OCI-LY7 (cell line): ENCODE results near the gene TBX4. TPM values are rescaled to one million over a fixed set of nuclear protein-coding genes. Genes with fewer than 3 reads are reported as not detected.

ENCODE experiments used
- BruUV-seq: library from RNA; stranded (reverse); fragments of 400-500 nt; replicated peaks from 2 replicates; lab custom pipeline; 2021; lab: Mats Ljungman, UMichigan
- CTCF ChIA-PET: fragments of 300-600 bp; sonication (Branson Sonifier 250); formaldehyde crosslinking; loops from one replicate; lab custom pipeline; 2022; ENCODE audit warnings: antibody characterized with exemption; ENCODE audit not compliant: unreplicated experiment; lab: Charles Lee
- POLR2A ChIA-PET: fragments of 300-600 bp; sonication (Branson Sonifier 250); formaldehyde crosslinking; loops from one replicate; lab custom pipeline; 2022; ENCODE audit warnings: antibody characterized with exemption; lab: Charles Lee
- DNase-seq: peaks from one replicate; pipeline ENCODE4 v3.0.0-alpha.2; 2015; ENCODE audit warnings: low spot score
- H2AFZ ChIP-seq: fragments of 200-600 bp; sonication (generic), shearing (Covaris generic); 2 replicates; pipeline ENCODE4 v1.6.1; 2014; ENCODE audit warnings: mild to moderate bottlenecking, antibody characterized with exemption, low read length, moderate library complexity
- H3K27ac ChIP-seq: fragments of 200-600 bp; sonication (generic); 2 replicates; pipeline ENCODE4 v1.5.1; 2014; ENCODE audit warnings: mixed run types, low read depth, mild to moderate bottlenecking, moderate library complexity, low read length, inconsistent platforms; ENCODE audit not compliant: poor library complexity, severe bottlenecking
- H3K36me3 ChIP-seq: fragments of 200-600 bp; sonication (generic); 2 replicates; pipeline ENCODE4 v1.6.1; 2014; ENCODE audit warnings: mild to moderate bottlenecking, antibody characterized with exemption, low read length, moderate library complexity, mixed read lengths; ENCODE audit not compliant: insufficient read depth
- H3K4me1 ChIP-seq: fragments of 200-600 bp; sonication (generic); 2 replicates; pipeline ENCODE4 v1.5.1; 2014; ENCODE audit warnings: mild to moderate bottlenecking, low read length; ENCODE audit not compliant: insufficient read depth, poor library complexity, severe bottlenecking
- H3K4me2 ChIP-seq: fragments of 200-600 bp; sonication (generic); 2 replicates; pipeline ENCODE4 v1.6.1; 2014; ENCODE audit warnings: mild to moderate bottlenecking, low read length
- H3K4me3 ChIP-seq: fragments of 200-600 bp; sonication (generic); 2 replicates; pipeline ENCODE4 v1.5.1; 2014; ENCODE audit warnings: mild to moderate bottlenecking, low read depth, low read length; ENCODE audit not compliant: poor library complexity, severe bottlenecking
- H3K79me2 ChIP-seq: fragments of 200-600 bp; sonication (generic); 2 replicates; pipeline ENCODE4 v1.6.1; 2016; ENCODE audit warnings: low read depth, mild to moderate bottlenecking, low read length, moderate library complexity, mixed read lengths; ENCODE audit not compliant: insufficient read depth
- H3K9me2 ChIP-seq: fragments of 200-600 bp; sonication (generic); 2 replicates; pipeline ENCODE4 v1.6.1; 2016; ENCODE audit warnings: mild to moderate bottlenecking, low read length, mixed read lengths; ENCODE audit not compliant: insufficient read depth
- H3K9me3 ChIP-seq: fragments of 200-600 bp; sonication (generic); 2 replicates; pipeline ENCODE4 v1.6.1; 2014; ENCODE audit warnings: mild to moderate bottlenecking, mixed run types, low read length, mixed read lengths
- H4K20me1 ChIP-seq: fragments of 200-600 bp; sonication (generic); 2 replicates; pipeline ENCODE4 v1.6.1; 2014; ENCODE audit warnings: mild to moderate bottlenecking, antibody characterized with exemption, low read length, moderate library complexity, mixed read lengths; ENCODE audit not compliant: insufficient read depth
- CTCF ChIP-seq: fragments of 200-600 bp; sonication (generic); conservative IDR thresholded peaks from 2 replicates; pipeline ENCODE4 v1.5.1; 2014; ENCODE audit warnings: mild to moderate bottlenecking, antibody characterized with exemption, low read length, moderate library complexity, mixed read lengths
- EZH2phosphoT487 ChIP-seq: fragments of 200-600 bp; sonication (generic); IDR thresholded peaks from 2 replicates; pipeline ENCODE4 v1.6.1; 2018; ENCODE audit warnings: low read depth, borderline replicate concordance, mild to moderate bottlenecking, mixed run types, antibody characterized with exemption, low read length, moderate library complexity, mixed read lengths
- intact Hi-C: fragments of 100-400 bp; cut with micrococcal nuclease; formaldehyde crosslinking; loops from one replicate; pipeline ENCODE4 v1.10.0; 2022; ENCODE audit not compliant: unreplicated experiment
- total RNA-seq, 2 experiments: library from RNA; depleted of rRNA in 1 of 2; stranded (reverse); fragments of >200 nt in 1 of 2; shearing (Covaris generic) in 1 of 2; gene quantifications; 2 replicates each; pipeline ENCODE4 v1.2.3, GENCODE V29; 2014 to 2022

The TBX4 gene
- total RNA-seq, 2 experiments from 2014 or later, result not detected

- TF ChIP-seq CTCF (no peak), EZH2phosphoT487 (no peak)
- Histone ChIP-seq H3K4me3 (peak overlapping the region; percentile 10), H4K20me1 (no peaks in the 10 kb centered on the region), H3K9me2 (no peaks in the 10 kb centered on the region), H3K4me1 (peaks cover 13% of the 10 kb centered on the region), H3K27ac (no peak overlapping the region), H3K4me2 (peak overlapping the region; percentile 49), H3K36me3 (no peaks in the 10 kb centered on the region), H2AFZ (peak overlapping the region; percentile 59), H3K79me2 (no peaks in the 10 kb centered on the region), H3K9me3 (no peaks in the 10 kb centered on the region)
- POLR2A ChIA-PET, result interaction anchor here (0.7 to 1.6 kb wide), 2 partner anchors 11 to 14 kb away, joined by 3 read pairs; no protein-coding TSS in a partner anchor
- CTCF ChIA-PET, result interaction anchor here (1.1 kb wide), 1 partner anchor 45 kb away, joined by 3 read pairs; no protein-coding TSS in a partner anchor
- BruUV-seq, result no TSS peak
- DNase-seq, result no peak
- intact Hi-C loops, result no loop called here
These were observed 9.4 kb downstream of the TBX4 start for GRCh38 chr17:61461586-61461966.

- peak overlapping the region; percentile 10 for H3K4me3 ChIP-seq
- intact Hi-C loops, result no loop called here
- peak overlapping the region; percentile 59 for H2AFZ ChIP-seq
- no peaks in the 10 kb centered on the region for H3K9me2 ChIP-seq
- H4K20me1 ChIP-seq, result no peaks in the 10 kb centered on the region
- ChIA-PET CTCF (interaction anchor here (1.1 kb wide), 1 partner anchor 45 kb away, joined by 3 read pairs; no protein-coding TSS in a partner anchor), POLR2A (interaction anchor here (0.7 to 1.6 kb wide), 2 partner anchors 12 to 15 kb away, joined by 3 read pairs; no protein-coding TSS in a partner anchor)
- TF ChIP-seq EZH2phosphoT487 (no peak), CTCF (no peak)
- no peaks in the 10 kb centered on the region for H3K36me3 ChIP-seq
- H3K79me2 ChIP-seq, result no peaks in the 10 kb centered on the region
- peaks cover 13% of the 10 kb centered on the region for H3K4me1 ChIP-seq
- H3K27ac ChIP-seq, result no peak overlapping the region
- H3K4me2 ChIP-seq, result peak overlapping the region; percentile 49
- DNase-seq, result no peak
- no peaks in the 10 kb centered on the region for H3K9me3 ChIP-seq
- BruUV-seq, result no TSS peak
These were observed 9.9 kb downstream of the TBX4 start for GRCh38 chr17:61461967-61462718.

- BruUV-seq, result no TSS peak
- H3K27ac ChIP-seq, result no peak overlapping the region
- CTCF ChIA-PET, result no interaction called here
- no peaks in the 10 kb centered on the region for H3K79me2 ChIP-seq
- no peaks in the 10 kb centered on the region for H4K20me1 ChIP-seq
- H3K4me3 ChIP-seq, result no peak overlapping the region
- DNase-seq, result no peak
- H2AFZ ChIP-seq, result no peak overlapping the region
- intact Hi-C loops, result no loop called here
- POLR2A ChIA-PET, result no interaction called here
- H3K36me3 ChIP-seq, result no peaks in the 10 kb centered on the region
- no peak for TF ChIP-seq CTCF
- no peak for TF ChIP-seq EZH2phosphoT487
- no peaks in the 10 kb centered on the region for H3K9me2 ChIP-seq
- H3K4me2 ChIP-seq, result no peak overlapping the region
- no peaks in the 10 kb centered on the region for H3K9me3 ChIP-seq
- H3K4me1 ChIP-seq, result peaks cover 19% of the 10 kb centered on the region
These were observed 10.6 kb downstream of the TBX4 start for GRCh38 chr17:61462719-61463315.
